GM13977 (cell line): ENCODE measurements around the gene ZNF12.

Source experiments
- DNase-seq: peaks from one replicate; pipeline ENCODE4 v3.0.0; 2012; ENCODE audit warnings: low spot score
- in situ Hi-C: fragments of 300-500 bp; cut with MboI; formaldehyde crosslinking; loops from one replicate; pipeline ENCODE4 v1.12.0; 2022; ENCODE audit warnings: low sequenced_read_pairs, low pct_unique_long_range_greater_than_20kb, mixed read lengths, inconsistent platforms; ENCODE audit not compliant: unreplicated experiment
- TF ChIP-seq, protein P1 (sequence below): IDR thresholded peaks from 2 replicates; pipeline ENCODE4 v1.5.1; 2012; ENCODE audit warnings: mild to moderate bottlenecking, control low read depth; ENCODE audit not compliant: insufficient read depth; ENCODE audit errors: extremely low read depth, missing control alignments

Gene ZNF12

GRCh38 chr7:6654842-6655610, 51.7 kb downstream of the ZNF12 start:
- in situ Hi-C loops: no loop called here
- no peak for DNase-seq
- TF ChIP-seq, protein P1, sequence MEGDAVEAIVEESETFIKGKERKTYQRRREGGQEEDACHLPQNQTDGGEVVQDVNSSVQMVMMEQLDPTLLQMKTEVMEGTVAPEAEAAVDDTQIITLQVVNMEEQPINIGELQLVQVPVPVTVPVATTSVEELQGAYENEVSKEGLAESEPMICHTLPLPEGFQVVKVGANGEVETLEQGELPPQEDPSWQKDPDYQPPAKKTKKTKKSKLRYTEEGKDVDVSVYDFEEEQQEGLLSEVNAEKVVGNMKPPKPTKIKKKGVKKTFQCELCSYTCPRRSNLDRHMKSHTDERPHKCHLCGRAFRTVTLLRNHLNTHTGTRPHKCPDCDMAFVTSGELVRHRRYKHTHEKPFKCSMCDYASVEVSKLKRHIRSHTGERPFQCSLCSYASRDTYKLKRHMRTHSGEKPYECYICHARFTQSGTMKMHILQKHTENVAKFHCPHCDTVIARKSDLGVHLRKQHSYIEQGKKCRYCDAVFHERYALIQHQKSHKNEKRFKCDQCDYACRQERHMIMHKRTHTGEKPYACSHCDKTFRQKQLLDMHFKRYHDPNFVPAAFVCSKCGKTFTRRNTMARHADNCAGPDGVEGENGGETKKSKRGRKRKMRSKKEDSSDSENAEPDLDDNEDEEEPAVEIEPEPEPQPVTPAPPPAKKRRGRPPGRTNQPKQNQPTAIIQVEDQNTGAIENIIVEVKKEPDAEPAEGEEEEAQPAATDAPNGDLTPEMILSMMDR: no peak

DNA sequence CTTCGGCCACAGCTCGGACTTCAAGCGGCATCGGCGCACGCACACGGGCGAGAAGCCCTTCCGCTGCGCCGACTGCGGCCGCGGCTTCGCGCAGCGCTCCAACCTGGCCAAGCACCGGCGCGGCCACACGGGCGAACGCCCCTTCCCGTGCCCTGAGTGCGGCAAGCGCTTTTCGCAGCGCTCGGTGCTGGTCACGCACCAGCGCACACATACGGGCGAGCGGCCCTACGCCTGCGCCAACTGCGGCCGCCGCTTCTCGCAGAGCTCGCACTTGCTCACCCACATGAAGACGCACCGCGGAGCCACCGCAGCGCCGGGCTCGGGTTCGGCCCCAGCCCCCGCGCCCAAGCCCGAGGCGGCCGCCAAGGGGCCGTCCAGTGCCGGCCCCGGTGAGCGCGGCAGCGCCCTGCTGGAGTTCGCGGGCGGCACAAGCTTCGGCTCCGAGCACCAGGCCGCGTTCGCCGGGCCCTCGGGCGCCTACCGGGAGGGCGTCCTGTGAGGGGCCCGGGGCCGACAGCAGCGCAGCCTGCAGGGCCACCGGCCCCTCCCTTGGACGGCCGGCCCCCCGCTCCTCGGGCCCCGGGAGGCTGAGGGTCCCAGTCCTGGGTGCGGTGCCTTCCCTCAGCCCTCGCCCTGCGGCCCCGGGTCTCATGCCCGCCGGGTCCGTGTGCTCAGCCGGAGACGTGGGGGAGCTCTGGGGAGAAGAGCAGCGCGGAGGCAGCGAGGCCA, 52.5 kb downstream of the ZNF12 start:
- in situ Hi-C loops: no loop called here
- TF ChIP-seq, protein P1: no peak
- no peak for DNase-seq

DNA sequence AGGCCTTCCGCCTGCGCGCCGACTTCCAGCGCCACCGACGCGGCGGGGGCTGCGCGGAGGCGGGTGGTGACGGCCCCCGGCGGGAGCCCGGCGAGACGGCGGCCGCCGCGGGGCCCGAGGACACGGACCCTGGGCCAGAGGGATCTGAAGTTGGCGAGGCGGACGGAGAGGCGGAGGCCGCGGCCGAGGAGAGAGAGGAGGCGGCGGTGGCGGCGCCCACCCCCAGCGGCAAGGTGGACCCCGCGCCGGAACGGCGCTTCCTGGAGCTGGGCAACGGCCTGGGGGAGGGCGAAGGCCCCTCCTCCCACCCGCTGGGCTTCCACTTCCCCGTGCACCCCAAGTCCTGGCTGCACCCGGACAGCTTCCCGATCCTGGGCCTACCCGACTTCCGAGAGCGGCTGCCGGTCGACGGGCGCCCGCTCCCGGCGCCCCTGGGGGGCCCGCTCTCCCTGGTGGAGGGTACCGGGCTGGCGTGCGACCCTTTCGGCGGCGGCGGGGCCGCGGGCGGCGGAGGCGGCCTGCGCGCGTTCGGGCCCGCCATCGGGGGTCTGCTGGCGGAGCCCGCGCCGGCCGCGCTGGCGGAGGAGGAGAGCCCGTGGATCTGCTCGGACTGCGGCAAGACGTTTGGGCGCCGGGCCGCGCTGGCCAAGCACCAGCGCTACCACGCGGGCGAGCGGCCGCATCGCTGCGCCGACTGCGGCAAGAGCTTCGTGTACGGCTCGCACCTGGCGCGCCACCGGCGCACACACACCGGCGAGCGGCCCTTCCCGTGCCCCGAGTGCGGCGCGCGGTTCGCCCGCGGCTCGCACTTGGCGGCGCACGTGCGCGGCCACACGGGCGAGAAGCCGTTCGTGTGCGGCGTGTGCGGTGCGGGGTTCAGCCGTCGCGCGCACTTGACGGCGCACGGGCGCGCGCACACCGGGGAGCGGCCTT, 53.4 kb downstream of the ZNF12 start:
- in situ Hi-C loops: no loop called here
- no peak for DNase-seq

DNA sequence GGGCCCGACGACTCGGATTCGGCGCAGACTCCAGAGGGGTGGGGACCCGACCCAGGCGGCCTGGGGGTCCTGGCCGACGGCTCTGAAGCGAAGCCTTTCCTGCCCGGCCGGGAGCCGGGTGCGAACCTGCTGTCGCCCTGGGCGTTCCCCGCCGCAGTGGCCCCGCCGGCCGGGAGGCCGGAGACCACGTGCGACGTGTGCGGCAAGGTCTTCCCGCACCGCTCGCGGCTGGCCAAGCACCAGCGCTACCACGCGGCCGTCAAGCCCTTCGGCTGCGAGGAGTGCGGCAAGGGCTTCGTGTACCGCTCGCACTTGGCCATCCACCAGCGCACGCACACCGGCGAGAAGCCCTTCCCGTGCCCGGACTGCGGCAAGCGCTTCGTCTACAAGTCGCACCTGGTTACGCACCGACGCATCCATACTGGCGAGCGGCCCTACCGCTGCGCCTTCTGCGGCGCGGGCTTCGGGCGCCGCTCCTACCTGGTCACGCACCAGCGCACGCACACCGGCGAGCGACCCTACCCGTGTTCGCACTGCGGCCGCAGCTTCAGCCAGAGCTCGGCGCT, 54.2 kb downstream of the ZNF12 start:
- in situ Hi-C loops: no loop called here
- no peak for DNase-seq
- TF ChIP-seq, protein P1: no peak

More for the DNA sequence above, 53.4 kb downstream of the ZNF12 start:
- TF ChIP-seq, protein P1: no peak

DNA sequence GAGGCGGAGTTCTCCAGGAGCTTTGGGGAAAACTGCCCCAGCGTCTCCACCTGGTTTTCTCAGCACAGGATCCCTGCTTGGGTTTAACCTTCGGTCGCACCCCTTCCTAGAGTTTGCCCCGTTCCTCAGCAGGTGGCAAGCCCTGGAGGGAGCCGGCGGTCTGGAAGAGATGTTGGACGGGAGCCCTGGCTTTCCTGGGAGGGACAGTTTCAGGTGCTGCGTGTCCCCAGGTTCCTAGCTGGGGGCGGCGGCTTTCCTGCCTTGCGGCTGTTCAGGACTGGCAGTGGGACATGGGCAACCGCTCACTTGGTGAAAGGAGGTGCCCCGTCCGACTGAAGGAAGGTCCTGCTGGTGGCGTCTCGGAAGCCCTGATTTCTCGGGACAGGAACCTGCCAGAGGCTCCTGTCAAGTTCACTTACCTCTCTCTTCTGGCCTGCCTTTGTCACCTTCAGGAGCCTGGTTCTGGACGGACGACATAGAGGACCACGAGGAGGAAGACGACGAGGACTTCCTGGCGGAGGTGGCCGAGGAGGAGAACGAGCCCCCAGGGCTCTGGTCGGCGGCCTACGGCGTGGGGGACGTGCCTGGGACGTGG, 54.8 kb downstream of the ZNF12 start:
- TF ChIP-seq, protein P1: no peak
- in situ Hi-C loops: no loop called here
- no peak for DNase-seq
